HEK293 (cell line): ENCODE results near the gene DDX42.

Experiments
- CTCF ChIA-PET: fragments of 350-600 bp; formaldehyde crosslinking; extraction: SDS; loops from one replicate; lab custom pipeline; 2021; ENCODE audit warnings: antibody characterized with exemption; lab: Yijun Ruan, JAX
- POLR2A ChIA-PET: fragments of 300-600 bp; formaldehyde crosslinking; extraction: SDS; loops from one replicate; lab custom pipeline; 2020; ENCODE audit warnings: antibody characterized with exemption, inconsistent platforms; lab: Yijun Ruan, JAX
- H3K27ac ChIP-seq: fragments of 200-500 bp; sonication (Bioruptor generic); 2 replicates; pipeline ENCODE4 v1.5.1; 2014; ENCODE audit warnings: low read depth, low read length, control low read depth, inconsistent platforms; ENCODE audit errors: extremely low read depth
- H3K36me3 ChIP-seq, 2 experiments: fragments of 200-500 bp in 1 of 2; sonication (Bioruptor generic) in 1 of 2; 1 replicate in 1 of 2; 2 replicates in 1 of 2; pipeline ENCODE4 v1.5.1; 2014 to 2017; ENCODE audit warnings: inconsistent platforms in 2 of 2, low read length in 2 of 2; ENCODE audit not compliant: control insufficient read depth in 2 of 2, insufficient read depth in 1 of 2
- H3K4me1 ChIP-seq: fragments of 200-500 bp; sonication (Bioruptor generic); 2 replicates; pipeline ENCODE4 v1.5.1; 2014; ENCODE audit warnings: mild to moderate bottlenecking, low read length, inconsistent platforms; ENCODE audit not compliant: control insufficient read depth, insufficient read depth
- H3K4me3 ChIP-seq: 2 replicates; pipeline ENCODE4 v1.5.1; 2011; ENCODE audit warnings: low read depth, mild to moderate bottlenecking, control low read depth, low read length, moderate library complexity
- H3K9me3 ChIP-seq: fragments of 200-500 bp; sonication (Bioruptor generic); 2 replicates; pipeline ENCODE4 v1.5.1; 2014; ENCODE audit warnings: low read depth, low read length, inconsistent platforms; ENCODE audit not compliant: control insufficient read depth, insufficient read depth
- EGR2 ChIP-seq: fragments of 450-650 bp; formaldehyde crosslinking; IDR thresholded peaks from 2 replicates; pipeline ENCODE4 v1.5.1; 2016; ENCODE audit warnings: low read depth, missing biosample characterization, missing genetic modification characterization
- GLIS1 ChIP-seq: fragments of 450-650 bp; formaldehyde crosslinking; IDR thresholded peaks from 2 replicates; pipeline ENCODE4 v1.5.1; 2016; ENCODE audit warnings: missing biosample characterization, missing genetic modification characterization
- PRDM1 ChIP-seq: fragments of 450-650 bp; formaldehyde crosslinking; IDR thresholded peaks from 2 replicates; pipeline ENCODE4; 2016; ENCODE audit warnings: missing biosample characterization, missing genetic modification characterization
- TCF7L2 ChIP-seq: IDR thresholded peaks from 2 replicates; pipeline ENCODE4 v1.6.1; 2011; ENCODE audit warnings: low read depth, mild to moderate bottlenecking, inconsistent platforms, low read length, moderate library complexity, borderline replicate concordance
- ZBTB17 ChIP-seq: fragments of 450-650 bp; formaldehyde crosslinking; IDR thresholded peaks from 2 replicates; pipeline ENCODE4 v1.5.1; 2016; ENCODE audit warnings: missing biosample characterization, missing genetic modification characterization
- ZBTB21 ChIP-seq: fragments of 450-650 bp; formaldehyde crosslinking; IDR thresholded peaks from 2 replicates; pipeline ENCODE4 v1.5.1; 2017; ENCODE audit warnings: missing biosample characterization, missing genetic modification characterization
- ZFP3 ChIP-seq: fragments of 450-650 bp; formaldehyde crosslinking; IDR thresholded peaks from 2 replicates; pipeline ENCODE4 v1.5.1; 2016; ENCODE audit warnings: low read depth, missing biosample characterization, missing genetic modification characterization
- ZNF121 ChIP-seq: fragments of 450-650 bp; formaldehyde crosslinking; IDR thresholded peaks from 2 replicates; pipeline ENCODE4 v1.5.1; 2016; ENCODE audit warnings: missing biosample characterization, missing genetic modification characterization
- ZNF132 ChIP-seq: fragments of 450-650 bp; formaldehyde crosslinking; IDR thresholded peaks from 2 replicates; pipeline ENCODE4 v1.5.1; 2017; ENCODE audit warnings: missing biosample characterization, missing genetic modification characterization, borderline replicate concordance
- ZNF174 ChIP-seq: fragments of 450-650 bp; formaldehyde crosslinking; IDR thresholded peaks from 2 replicates; pipeline ENCODE4 v1.5.0; 2017; ENCODE audit warnings: missing biosample characterization, mild to moderate bottlenecking, missing genetic modification characterization
- ZNF19 ChIP-seq: fragments of 450-650 bp; formaldehyde crosslinking; IDR thresholded peaks from 2 replicates; pipeline ENCODE4; 2016; ENCODE audit warnings: missing biosample characterization, missing genetic modification characterization, low read depth
- ZNF394 ChIP-seq: fragments of 450-650 bp; formaldehyde crosslinking; IDR thresholded peaks from 2 replicates; pipeline ENCODE4 v1.5.1; 2016; ENCODE audit warnings: missing biosample characterization, missing genetic modification characterization, mild to moderate bottlenecking, moderate library complexity, borderline replicate concordance
- ZNF473 ChIP-seq: fragments of 450-650 bp; formaldehyde crosslinking; IDR thresholded peaks from 2 replicates; pipeline ENCODE4 v1.5.1; 2017; ENCODE audit warnings: missing biosample characterization, missing genetic modification characterization
- ZNF600 ChIP-seq: fragments of 450-650 bp; formaldehyde crosslinking; IDR thresholded peaks from 2 replicates; pipeline ENCODE4 v1.5.1; 2016; ENCODE audit warnings: missing biosample characterization, missing genetic modification characterization
- ZNF654 ChIP-seq: fragments of 450-650 bp; formaldehyde crosslinking; IDR thresholded peaks from 2 replicates; pipeline ENCODE4 v1.5.1; 2016; ENCODE audit warnings: low read depth, missing biosample characterization, missing genetic modification characterization
- ZNF660 ChIP-seq: fragments of 450-650 bp; IDR thresholded peaks from 2 replicates; pipeline ENCODE4 v1.5.1; 2018; ENCODE audit warnings: missing biosample characterization, mild to moderate bottlenecking, missing genetic modification characterization
- ZNF747 ChIP-seq: fragments of 450-650 bp; formaldehyde crosslinking; IDR thresholded peaks from 2 replicates; pipeline ENCODE4 v1.5.1; 2016; ENCODE audit warnings: missing biosample characterization, missing genetic modification characterization
- ZNF768 ChIP-seq: fragments of 450-650 bp; formaldehyde crosslinking; IDR thresholded peaks from 2 replicates; pipeline ENCODE4 v1.5.1; 2018; ENCODE audit warnings: missing biosample characterization, mild to moderate bottlenecking, missing genetic modification characterization
- TF ChIP-seq, protein P1 (sequence below): fragments of 450-650 bp; formaldehyde crosslinking; IDR thresholded peaks from 2 replicates; pipeline ENCODE4 v1.5.1; 2016; ENCODE audit warnings: missing biosample characterization, missing genetic modification characterization
- TF ChIP-seq, protein P2 (sequence below): fragments of 450-650 bp; formaldehyde crosslinking; IDR thresholded peaks from 2 replicates; pipeline ENCODE4 v1.5.1; 2016; ENCODE audit warnings: missing biosample characterization, missing genetic modification characterization
- TF ChIP-seq, protein P3 (sequence below): fragments of 450-650 bp; formaldehyde crosslinking; IDR thresholded peaks from 2 replicates; pipeline ENCODE4 v1.5.1; 2016; ENCODE audit warnings: missing biosample characterization, missing genetic modification characterization

The DDX42 gene

DNA sequence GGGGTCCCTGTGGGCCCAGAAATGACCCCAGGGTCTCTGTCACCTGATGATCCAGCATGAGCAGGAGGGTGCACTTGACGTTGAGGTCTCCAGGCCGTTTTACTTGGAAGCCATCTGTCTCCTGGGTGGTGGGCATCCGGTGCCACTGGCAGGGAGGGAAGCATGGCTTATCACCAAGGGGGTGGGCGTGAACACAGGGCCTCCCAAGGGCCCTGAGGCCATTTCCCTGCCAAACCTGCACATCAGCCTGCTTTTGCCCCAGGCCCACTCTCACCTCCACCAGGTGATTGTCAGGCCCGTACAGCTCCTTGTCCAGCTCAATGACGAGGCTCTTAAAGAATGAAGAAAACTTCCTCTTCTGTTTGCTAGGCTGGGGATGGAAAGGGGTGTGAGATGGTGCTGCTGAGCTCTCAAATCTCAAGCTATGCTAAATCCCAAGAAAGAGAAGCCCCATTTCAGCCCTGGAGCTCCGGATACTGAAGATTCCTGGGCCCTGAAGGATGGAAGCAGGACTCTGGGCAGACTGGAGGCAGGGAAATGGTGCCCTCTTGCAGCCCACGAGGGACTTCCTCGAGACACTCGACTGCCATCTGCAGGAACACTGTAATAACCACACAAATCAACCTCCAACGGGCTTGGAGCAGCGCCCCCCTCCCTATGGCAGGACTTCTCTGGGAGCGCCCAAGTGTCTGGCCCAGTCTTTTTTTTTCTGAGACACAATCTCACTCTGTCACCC, 60.6 kb downstream of the DDX42 start (continued):
- TF ChIP-seq, protein P1, sequence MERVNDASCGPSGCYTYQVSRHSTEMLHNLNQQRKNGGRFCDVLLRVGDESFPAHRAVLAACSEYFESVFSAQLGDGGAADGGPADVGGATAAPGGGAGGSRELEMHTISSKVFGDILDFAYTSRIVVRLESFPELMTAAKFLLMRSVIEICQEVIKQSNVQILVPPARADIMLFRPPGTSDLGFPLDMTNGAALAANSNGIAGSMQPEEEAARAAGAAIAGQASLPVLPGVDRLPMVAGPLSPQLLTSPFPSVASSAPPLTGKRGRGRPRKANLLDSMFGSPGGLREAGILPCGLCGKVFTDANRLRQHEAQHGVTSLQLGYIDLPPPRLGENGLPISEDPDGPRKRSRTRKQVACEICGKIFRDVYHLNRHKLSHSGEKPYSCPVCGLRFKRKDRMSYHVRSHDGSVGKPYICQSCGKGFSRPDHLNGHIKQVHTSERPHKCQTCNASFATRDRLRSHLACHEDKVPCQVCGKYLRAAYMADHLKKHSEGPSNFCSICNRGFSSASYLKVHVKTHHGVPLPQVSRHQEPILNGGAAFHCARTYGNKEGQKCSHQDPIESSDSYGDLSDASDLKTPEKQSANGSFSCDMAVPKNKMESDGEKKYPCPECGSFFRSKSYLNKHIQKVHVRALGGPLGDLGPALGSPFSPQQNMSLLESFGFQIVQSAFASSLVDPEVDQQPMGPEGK (tag by site-specific recombination), result peak; percentile 41; the same call in 1 of the 2 replicates
- TF ChIP-seq ZNF394 (tag by site-specific recombination), result peak; percentile 22; the same call in 1 of the 2 replicates
- no peak for TF ChIP-seq ZNF747 (tag by site-specific recombination)
- TF ChIP-seq ZNF174, result no peak
- TF ChIP-seq ZFP3 (tag by site-specific recombination), result no peak
- TF ChIP-seq PRDM1, result no peak
- TF ChIP-seq ZNF132 (tag by site-specific recombination), result no peak
- peak; percentile 86 for TF ChIP-seq ZNF654 (tag by site-specific recombination)
- no peak for TF ChIP-seq ZNF19 (tag by site-specific recombination)
- TF ChIP-seq ZNF600 (tag by site-specific recombination), result no peak; the same call in 1 of the 2 replicates
- TF ChIP-seq ZNF660 (tag by site-specific recombination), result peak; percentile 91
- no peak for TF ChIP-seq ZNF473
- TF ChIP-seq, protein P2, sequence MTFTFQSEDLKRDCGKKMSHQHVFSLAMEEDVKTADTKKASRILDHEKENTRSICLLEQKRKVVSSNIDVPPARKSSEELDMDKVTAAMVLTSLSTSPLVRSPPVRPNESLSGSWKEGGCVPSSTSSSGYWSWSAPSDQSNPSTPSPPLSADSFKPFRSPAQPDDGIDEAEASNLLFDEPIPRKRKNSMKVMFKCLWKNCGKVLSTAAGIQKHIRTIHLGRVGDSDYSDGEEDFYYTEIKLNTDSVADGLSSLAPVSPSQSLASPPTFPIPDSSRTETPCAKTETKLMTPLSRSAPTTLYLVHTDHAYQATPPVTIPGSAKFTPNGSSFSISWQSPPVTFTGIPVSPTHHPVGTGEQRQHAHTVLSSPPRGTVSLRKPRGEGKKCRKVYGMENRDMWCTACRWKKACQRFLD (tag by site-specific recombination), result no peak

DNA sequence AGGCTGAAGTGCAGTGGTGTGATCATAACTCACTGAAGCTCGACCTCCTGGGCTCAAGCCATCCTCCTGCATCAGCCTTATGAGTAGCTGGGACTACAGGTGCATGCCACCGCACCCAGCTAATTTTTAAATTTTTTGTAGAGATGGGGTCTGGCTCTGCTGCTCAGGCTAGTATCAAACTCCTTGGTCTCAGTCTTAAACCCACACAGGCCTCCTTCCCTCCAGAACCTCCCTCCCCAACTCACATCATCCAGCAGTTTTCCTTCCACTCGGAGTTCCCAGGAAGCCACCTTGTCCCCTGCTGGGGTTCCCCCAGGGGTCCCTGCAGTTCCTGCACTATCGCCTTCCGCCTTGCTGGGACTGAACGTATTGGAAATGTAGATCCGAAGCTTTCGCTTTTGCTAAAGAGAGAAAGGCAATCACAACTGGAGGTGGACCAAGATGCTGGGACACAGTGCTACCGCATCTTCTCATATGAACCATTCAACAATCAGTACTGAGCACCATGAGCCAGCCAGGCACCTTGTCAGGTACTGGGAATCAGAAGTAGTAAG, 61.3 kb downstream of the DDX42 start:
- H3K9me3 ChIP-seq, result no peaks in the 10 kb centered on the region
- TF ChIP-seq ZBTB17 (tag by site-specific recombination) (peak; percentile 21; the same call in 1 of the 2 replicates), ZNF121 (tag by site-specific recombination) (peak; percentile 72), ZNF768 (tag by site-specific recombination) (no peak), TCF7L2 (no peak), GLIS1 (tag by site-specific recombination) (peak; percentile 31; the same call in 1 of the 2 replicates)
- TF ChIP-seq, all 188 proteins: peak for 3
- Histone ChIP-seq H3K4me3 (no peak overlapping the region), H3K36me3 (peaks cover 41 to 82% of the 10 kb centered on the region in 2 experiments), H3K4me1 (peaks cover 10% of the 10 kb centered on the region), H3K27ac (no peak overlapping the region)
- POLR2A ChIA-PET, result interaction anchor here (0.7 to 2.7 kb wide), 3 partner anchors 8 to 62 kb away, joined by 4 to 10 read pairs (median 5); partner anchors contain the start of genes CCDC47, DDX42 and PSMC5
- CTCF ChIA-PET, result interaction anchor here (0.5 to 3.0 kb wide), 23 partner anchors 8 to 437 kb away, joined by 3 to 18 read pairs (median 5); partner anchors contain the start of gene PSMC5

DNA sequence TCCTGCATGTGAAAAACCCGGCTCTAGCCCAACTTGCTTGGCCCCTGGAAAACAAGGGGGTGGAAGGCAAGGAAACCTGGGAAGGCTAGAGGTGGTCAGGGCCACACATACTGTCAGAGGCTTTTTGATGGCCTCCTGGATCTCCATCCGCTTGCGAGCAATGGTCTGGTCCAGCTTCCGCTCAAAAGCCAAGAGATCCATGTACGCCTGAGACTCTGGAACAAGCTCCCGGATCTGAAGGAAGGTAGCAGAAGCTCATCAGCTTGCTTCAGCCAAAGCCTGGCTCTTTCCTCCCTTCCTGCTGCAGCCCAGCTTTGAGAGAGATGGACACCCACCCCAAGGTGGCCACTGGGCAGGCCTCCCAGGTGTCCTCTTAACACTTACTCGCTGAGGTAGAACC, 62.8 kb downstream of the DDX42 start:
- Histone ChIP-seq H3K27ac (no peak overlapping the region), H3K4me3 (no peak overlapping the region), H3K9me3 (no peaks in the 10 kb centered on the region), H3K36me3 (peaks cover 38 to 66% of the 10 kb centered on the region in 2 experiments), H3K4me1 (peaks cover 20% of the 10 kb centered on the region)
- ChIA-PET CTCF (interaction anchor here (0.5 to 1.5 kb wide), 3 partner anchors 8 to 72 kb away, joined by 3 to 5 read pairs (median 5); no protein-coding TSS in a partner anchor), POLR2A (interaction anchor here (6.5 kb wide), 1 partner anchor 7 kb away, joined by 65 read pairs; the partner anchor contains the start of genes FTSJ3 and PSMC5)
- no peak for TF ChIP-seq ZBTB17 (tag by site-specific recombination)
- TF ChIP-seq ZBTB21 (tag by site-specific recombination), result no peak
- no peak for TF ChIP-seq EGR2
- TF ChIP-seq, protein P3, sequence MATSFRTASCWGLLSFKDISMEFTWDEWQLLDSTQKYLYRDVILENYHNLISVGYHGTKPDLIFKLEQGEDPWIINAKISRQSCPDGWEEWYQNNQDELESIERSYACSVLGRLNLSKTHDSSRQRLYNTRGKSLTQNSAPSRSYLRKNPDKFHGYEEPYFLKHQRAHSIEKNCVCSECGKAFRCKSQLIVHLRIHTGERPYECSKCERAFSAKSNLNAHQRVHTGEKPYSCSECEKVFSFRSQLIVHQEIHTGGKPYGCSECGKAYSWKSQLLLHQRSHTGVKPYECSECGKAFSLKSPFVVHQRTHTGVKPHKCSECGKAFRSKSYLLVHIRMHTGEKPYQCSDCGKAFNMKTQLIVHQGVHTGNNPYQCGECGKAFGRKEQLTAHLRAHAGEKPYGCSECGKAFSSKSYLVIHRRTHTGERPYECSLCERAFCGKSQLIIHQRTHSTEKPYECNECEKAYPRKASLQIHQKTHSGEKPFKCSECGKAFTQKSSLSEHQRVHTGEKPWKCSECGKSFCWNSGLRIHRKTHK (tag by site-specific recombination), result no peak
